Mesothelial cell of epicardium (in vitro differentiated cells): ENCODE data around the gene FAM13C. TPM values are rescaled to one million over a fixed set of nuclear protein-coding genes. Genes with fewer than 3 reads are reported as not detected.

ENCODE experiments used
- DNase-seq, 2 experiments: peaks; one replicate each; pipeline ENCODE4 v3.0.0; 2021; ENCODE audit warnings: low spot score in 2 of 2; ENCODE audit not compliant: unreplicated experiment in 2 of 2
- H3K27ac Mint-ChIP-seq: 2 replicates; pipeline ENCODE4 v1.8.0; 2021; ENCODE audit warnings: mixed read lengths
- H3K27me3 Mint-ChIP-seq: 2 replicates; pipeline ENCODE4 v1.8.0; 2021; ENCODE audit warnings: low read depth, mixed read lengths
- H3K36me3 Mint-ChIP-seq: 2 replicates; pipeline ENCODE4 v1.8.0; 2021; ENCODE audit warnings: mixed read lengths
- H3K4me1 Mint-ChIP-seq: 2 replicates; pipeline ENCODE4 v1.8.0; 2021; ENCODE audit warnings: mixed read lengths
- H3K4me3 Mint-ChIP-seq: 2 replicates; pipeline ENCODE4 v1.8.0; 2021; ENCODE audit warnings: mild to moderate bottlenecking, moderate library complexity, mixed read lengths
- H3K9me3 Mint-ChIP-seq: 2 replicates; pipeline ENCODE4 v1.8.0; 2021; ENCODE audit warnings: mixed read lengths
- CTCF ChIP-seq: fragments of 200-600 bp; sonication (generic); IDR thresholded peaks from one replicate; pipeline ENCODE4 v1.5.0; 2021; ENCODE audit warnings: antibody characterized with exemption; ENCODE audit not compliant: unreplicated experiment
- total RNA-seq: library from RNA; stranded (reverse); gene quantifications from 3 replicates; pipeline ENCODE4 v1.2.1, GENCODE V29; 2021

Gene FAM13C
- total RNA-seq, 1 donor from 2014 or later = 7.3 TPM

DNA sequence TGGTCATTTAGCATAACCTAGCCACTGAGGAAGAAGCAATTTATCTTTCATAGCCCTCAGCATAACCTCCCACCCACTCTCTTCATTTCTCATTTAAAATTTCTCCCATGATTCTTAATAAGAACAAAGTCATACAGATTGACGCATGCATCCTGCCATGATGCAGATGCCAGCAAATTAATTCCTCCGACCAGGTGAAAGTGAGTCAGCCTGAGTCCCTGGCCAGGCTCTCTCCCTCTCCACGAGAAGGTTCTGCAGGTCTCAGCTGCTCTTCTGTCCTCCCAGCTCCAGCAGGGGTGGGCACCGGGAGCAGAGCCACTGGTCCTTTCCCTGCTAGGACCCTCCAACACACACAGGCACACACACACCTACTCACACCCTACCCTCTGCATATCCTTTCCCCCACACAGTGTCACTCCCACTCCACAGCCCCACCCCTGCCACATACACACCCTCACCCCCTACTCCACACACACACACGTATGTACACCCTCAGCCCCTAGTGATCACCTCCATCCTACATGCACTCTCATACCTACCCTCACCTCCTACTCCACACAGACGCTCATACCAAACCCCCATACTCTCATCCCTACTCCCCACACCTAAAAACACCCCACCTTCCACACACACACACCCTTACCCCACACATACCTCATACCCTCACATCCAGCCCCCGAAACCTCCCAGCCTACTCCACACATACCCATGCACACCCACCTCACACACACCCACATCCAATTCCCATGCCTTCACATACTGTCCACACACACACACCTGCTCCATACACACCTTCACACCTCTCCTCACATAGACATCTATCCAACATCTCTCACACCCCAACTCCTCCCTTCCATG lies 78.0 kb downstream of the FAM13C start:
- Mint-ChIP-seq H3K4me3 (no peak overlapping the region), H3K4me1 (peaks cover 20% of the 10 kb centered on the region), H3K9me3 (no peaks in the 10 kb centered on the region), H3K27ac (no peak overlapping the region), H3K36me3 (no peaks in the 10 kb centered on the region), H3K27me3 (peaks cover 26% of the 10 kb centered on the region)
- no peak for DNase-seq
- TF ChIP-seq CTCF = no peak

- no peak overlapping the region for H3K27ac Mint-ChIP-seq
- no peaks in the 10 kb centered on the region for H3K36me3 Mint-ChIP-seq
- peaks cover 21% of the 10 kb centered on the region for H3K27me3 Mint-ChIP-seq
- no peak for TF ChIP-seq CTCF
- no peak for DNase-seq
- peaks cover 20% of the 10 kb centered on the region for H3K4me1 Mint-ChIP-seq
- H3K9me3 Mint-ChIP-seq = no peaks in the 10 kb centered on the region
- no peak overlapping the region for H3K4me3 Mint-ChIP-seq
These were observed 78.8 kb downstream of the FAM13C start for GRCh38 chr10:59283456-59284091.

DNA sequence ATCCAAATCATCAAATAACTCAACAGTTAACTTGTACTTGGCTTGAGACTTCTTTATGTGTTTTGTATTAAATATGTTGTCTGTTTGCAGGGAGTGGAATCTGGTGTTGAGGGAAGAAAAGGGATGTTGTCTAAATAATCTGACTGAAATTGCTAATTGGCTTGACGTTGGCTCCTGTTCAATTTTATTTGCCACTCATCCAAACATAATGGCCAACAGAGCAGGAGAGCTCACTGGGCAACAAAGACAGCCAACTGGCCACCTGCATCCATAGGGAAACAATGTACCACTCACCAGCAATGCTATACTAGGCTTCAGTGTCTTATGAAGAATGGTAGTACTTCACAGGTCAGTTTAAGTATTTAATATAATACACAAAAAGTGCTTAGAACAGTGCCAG lies 80.5 kb downstream of the FAM13C start:
- no peak overlapping the region for H3K27ac Mint-ChIP-seq
- H3K9me3 Mint-ChIP-seq = no peaks in the 10 kb centered on the region
- H3K4me3 Mint-ChIP-seq = no peak overlapping the region
- no peak for DNase-seq
- peaks cover 29% of the 10 kb centered on the region for H3K27me3 Mint-ChIP-seq
- H3K4me1 Mint-ChIP-seq = peaks cover 20% of the 10 kb centered on the region
- no peaks in the 10 kb centered on the region for H3K36me3 Mint-ChIP-seq
- no peak for TF ChIP-seq CTCF

GRCh38 chr10:59279991-59280505 lies 82.3 kb downstream of the FAM13C start:
- H3K27me3 Mint-ChIP-seq = peaks cover 30% of the 10 kb centered on the region
- H3K36me3 Mint-ChIP-seq = no peaks in the 10 kb centered on the region
- no peak for DNase-seq
- peaks cover 20% of the 10 kb centered on the region for H3K4me1 Mint-ChIP-seq
- TF ChIP-seq CTCF = no peak
- no peak overlapping the region for H3K4me3 Mint-ChIP-seq
- no peak overlapping the region for H3K27ac Mint-ChIP-seq
- H3K9me3 Mint-ChIP-seq = no peaks in the 10 kb centered on the region

GRCh38 chr10:59279476-59279875 lies 82.9 kb downstream of the FAM13C start:
- no peak for DNase-seq
- TF ChIP-seq CTCF = no peak
- Mint-ChIP-seq H3K36me3 (no peaks in the 10 kb centered on the region), H3K9me3 (no peaks in the 10 kb centered on the region), H3K4me3 (no peak overlapping the region), H3K27me3 (peaks cover 30% of the 10 kb centered on the region), H3K4me1 (peaks cover 17% of the 10 kb centered on the region), H3K27ac (no peak overlapping the region)
